Ishikawa (cell line): Measurements from ENCODE around the gene KIAA1671.

Experiments used
- CREB1 ChIP-seq: IDR thresholded peaks from 2 replicates; pipeline ENCODE4 v1.6.1; 2012; ENCODE audit warnings: low read depth
- EP300 ChIP-seq: IDR thresholded peaks from 2 replicates; pipeline ENCODE4 v1.6.1; 2012; ENCODE audit warnings: borderline replicate concordance
- FOXM1 ChIP-seq: IDR thresholded peaks from 2 replicates; pipeline ENCODE4 v1.6.1; 2012; ENCODE audit warnings: low read depth, borderline replicate concordance
- NFIC ChIP-seq: IDR thresholded peaks from 2 replicates; pipeline ENCODE4 v1.6.1; 2012
- RAD21 ChIP-seq: IDR thresholded peaks from 2 replicates; pipeline ENCODE4 v1.6.1; 2012; ENCODE audit warnings: low read depth
- TAF1 ChIP-seq: IDR thresholded peaks from 2 replicates; pipeline ENCODE4 v1.6.1; 2012; ENCODE audit warnings: low read depth, mild to moderate bottlenecking
- TCF12 ChIP-seq: IDR thresholded peaks from 2 replicates; pipeline ENCODE4 v1.6.1; 2012; ENCODE audit warnings: low read depth
- TF ChIP-seq, protein P1 (sequence below): IDR thresholded peaks from 2 replicates; pipeline ENCODE4 v1.6.1; 2012; ENCODE audit warnings: low read depth, mild to moderate bottlenecking

DNA sequence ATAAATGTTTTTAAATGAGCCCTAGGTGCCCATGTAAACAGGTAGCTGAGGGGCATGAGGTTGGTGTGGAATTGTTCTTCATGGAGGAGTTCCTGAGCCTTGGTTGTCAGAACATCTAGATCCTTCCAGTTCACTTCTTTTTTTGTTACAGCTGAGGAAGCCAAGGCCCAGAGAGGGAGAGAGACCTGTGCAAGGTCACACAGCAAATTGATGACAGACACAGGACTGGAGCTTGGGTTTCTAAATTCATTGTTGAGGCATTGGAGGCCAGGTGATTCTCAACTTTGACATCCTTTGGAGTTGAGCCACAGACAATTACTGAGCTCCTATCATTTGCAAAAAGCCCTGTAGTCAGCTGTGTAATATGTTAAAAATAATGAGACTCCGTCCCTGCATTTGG, 174.0 kb downstream of the KIAA1671 start:
- TF ChIP-seq EP300, result no peak
- TF ChIP-seq CREB1, result no peak
- TF ChIP-seq RAD21, result no peak
- TF ChIP-seq, protein P1, sequence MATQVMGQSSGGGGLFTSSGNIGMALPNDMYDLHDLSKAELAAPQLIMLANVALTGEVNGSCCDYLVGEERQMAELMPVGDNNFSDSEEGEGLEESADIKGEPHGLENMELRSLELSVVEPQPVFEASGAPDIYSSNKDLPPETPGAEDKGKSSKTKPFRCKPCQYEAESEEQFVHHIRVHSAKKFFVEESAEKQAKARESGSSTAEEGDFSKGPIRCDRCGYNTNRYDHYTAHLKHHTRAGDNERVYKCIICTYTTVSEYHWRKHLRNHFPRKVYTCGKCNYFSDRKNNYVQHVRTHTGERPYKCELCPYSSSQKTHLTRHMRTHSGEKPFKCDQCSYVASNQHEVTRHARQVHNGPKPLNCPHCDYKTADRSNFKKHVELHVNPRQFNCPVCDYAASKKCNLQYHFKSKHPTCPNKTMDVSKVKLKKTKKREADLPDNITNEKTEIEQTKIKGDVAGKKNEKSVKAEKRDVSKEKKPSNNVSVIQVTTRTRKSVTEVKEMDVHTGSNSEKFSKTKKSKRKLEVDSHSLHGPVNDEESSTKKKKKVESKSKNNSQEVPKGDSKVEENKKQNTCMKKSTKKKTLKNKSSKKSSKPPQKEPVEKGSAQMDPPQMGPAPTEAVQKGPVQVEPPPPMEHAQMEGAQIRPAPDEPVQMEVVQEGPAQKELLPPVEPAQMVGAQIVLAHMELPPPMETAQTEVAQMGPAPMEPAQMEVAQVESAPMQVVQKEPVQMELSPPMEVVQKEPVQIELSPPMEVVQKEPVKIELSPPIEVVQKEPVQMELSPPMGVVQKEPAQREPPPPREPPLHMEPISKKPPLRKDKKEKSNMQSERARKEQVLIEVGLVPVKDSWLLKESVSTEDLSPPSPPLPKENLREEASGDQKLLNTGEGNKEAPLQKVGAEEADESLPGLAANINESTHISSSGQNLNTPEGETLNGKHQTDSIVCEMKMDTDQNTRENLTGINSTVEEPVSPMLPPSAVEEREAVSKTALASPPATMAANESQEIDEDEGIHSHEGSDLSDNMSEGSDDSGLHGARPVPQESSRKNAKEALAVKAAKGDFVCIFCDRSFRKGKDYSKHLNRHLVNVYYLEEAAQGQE, result no peak
- no peak for TF ChIP-seq TCF12
- TF ChIP-seq NFIC, result no peak
- TF ChIP-seq FOXM1, result no peak
- no peak for TF ChIP-seq TAF1
